Lower leg skin (tissue), 3 donors: ENCODE data around the gene B3GALT6.

Source experiments
- POLR2A ChIP-seq, 2 donors: fragments of 450-650 bp; IDR thresholded peaks; one replicate each; pipeline ENCODE4 v1.6.1; 2016 to 2017; ENCODE audit warnings: antibody characterized with exemption in 2 of 2, mild to moderate bottlenecking in 1 of 2, moderate library complexity in 1 of 2
- TF ChIP-seq, protein P1 (sequence below), 3 donors: fragments of 450-650 bp; IDR thresholded peaks; one replicate each; pipeline ENCODE4 v1.5.1; 2016; ENCODE audit warnings: antibody characterized with exemption in 3 of 3, mild to moderate bottlenecking in 3 of 3, moderate library complexity in 2 of 3

DNA sequence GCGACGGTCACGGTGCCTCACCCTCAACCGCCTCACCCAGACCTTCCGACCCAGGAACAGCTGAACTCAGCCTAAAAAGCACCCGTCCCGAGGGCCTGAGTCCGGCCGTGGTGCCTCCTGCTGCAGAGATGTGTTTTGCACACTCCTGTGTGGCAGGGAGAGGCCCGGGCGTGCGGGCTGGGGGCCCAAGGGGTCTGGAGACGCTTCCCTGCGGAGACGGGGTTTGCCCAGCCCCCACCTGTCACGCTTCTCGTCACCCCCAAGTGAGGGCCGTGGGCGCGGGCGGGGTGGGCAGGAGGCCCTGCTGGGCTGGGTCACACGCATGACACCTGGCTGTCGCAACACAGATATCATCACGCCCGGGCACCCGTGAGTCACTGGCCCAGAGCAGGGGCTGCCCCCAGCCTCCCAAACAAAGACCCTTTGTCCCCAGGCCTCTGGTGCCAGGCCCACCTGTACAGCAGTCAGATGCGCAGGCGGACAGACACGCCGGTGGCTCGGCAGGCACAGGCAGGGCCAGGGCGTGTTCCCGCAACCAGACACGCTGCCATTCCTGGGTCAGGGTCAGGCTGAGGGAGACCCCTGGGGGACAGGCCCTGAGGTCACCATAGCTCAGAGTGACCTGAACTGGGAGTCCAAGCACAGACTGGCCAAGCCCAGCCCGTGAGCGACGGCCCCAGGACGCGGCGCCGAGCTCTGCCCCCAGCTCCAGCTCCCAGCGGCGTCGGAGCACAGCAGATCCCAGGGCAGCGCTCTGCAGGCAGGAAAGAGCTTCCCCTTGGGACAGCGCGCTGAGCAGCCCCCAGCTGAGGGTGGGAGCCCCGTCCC lies 6.1 kb downstream of the B3GALT6 start:
- TF ChIP-seq, protein P1, sequence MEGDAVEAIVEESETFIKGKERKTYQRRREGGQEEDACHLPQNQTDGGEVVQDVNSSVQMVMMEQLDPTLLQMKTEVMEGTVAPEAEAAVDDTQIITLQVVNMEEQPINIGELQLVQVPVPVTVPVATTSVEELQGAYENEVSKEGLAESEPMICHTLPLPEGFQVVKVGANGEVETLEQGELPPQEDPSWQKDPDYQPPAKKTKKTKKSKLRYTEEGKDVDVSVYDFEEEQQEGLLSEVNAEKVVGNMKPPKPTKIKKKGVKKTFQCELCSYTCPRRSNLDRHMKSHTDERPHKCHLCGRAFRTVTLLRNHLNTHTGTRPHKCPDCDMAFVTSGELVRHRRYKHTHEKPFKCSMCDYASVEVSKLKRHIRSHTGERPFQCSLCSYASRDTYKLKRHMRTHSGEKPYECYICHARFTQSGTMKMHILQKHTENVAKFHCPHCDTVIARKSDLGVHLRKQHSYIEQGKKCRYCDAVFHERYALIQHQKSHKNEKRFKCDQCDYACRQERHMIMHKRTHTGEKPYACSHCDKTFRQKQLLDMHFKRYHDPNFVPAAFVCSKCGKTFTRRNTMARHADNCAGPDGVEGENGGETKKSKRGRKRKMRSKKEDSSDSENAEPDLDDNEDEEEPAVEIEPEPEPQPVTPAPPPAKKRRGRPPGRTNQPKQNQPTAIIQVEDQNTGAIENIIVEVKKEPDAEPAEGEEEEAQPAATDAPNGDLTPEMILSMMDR (IDR thresholded peaks at IDR 0.05) = no peak
- no peak for TF ChIP-seq POLR2A (IDR thresholded peaks at IDR 0.05)
